ENCODE results near the gene SRSF12.

The SRSF12 gene

DNA sequence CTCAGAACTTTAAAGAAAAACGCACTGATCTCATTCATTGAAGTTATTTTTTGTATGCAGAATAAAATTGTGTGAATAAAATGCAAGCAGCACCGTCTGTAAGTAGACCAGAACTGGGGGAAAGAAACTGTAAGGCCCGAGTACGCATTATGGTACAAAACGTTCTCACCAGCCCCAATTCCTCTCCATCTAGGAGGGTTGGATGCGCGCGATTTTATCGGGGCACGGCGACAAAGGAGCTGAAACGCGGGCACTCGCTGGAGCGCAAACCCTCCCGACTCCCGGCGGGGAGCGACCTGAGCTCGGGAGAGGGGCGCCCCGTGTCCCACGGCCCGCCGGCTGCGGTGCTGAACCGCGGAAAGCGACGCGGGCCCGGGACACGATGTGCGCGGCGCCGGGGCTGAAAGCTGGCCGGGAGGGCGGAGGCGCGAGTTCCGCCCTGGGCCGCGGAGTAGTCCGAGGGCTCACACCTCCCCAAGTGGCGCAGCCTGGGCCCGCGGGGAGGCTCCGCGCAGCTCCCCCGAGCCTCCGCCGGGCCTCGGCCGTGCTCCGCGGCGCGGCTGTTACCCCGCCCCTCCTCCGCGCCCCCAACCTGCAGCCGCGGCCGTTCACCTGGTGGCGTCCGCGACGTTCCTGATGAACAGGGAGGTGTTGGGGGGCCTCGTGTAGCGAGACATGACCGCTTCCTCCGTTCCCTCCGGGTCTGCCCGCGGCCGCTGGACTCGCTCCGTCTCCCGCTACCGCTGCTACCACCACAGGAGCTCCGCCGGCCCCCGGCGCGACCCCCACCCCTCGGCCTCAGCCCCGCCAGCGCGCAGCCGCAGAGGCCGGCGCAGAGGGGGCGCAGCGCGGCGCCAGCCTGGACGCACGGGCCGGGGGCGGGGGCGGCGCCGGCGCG lies at the start of gene SRSF12:
Gene SRSF12, minus strand, starts transcription at position 861 of the 898 bp plus-strand sequence. Its CDS starts 184 bp downstream, at position 677.
- DNase-seq = peak; percentile 26

GRCh38 chr6:89162047-89162371 lies 44.1 kb upstream of the SRSF12 start:
- DNase-seq = no peak

DNA sequence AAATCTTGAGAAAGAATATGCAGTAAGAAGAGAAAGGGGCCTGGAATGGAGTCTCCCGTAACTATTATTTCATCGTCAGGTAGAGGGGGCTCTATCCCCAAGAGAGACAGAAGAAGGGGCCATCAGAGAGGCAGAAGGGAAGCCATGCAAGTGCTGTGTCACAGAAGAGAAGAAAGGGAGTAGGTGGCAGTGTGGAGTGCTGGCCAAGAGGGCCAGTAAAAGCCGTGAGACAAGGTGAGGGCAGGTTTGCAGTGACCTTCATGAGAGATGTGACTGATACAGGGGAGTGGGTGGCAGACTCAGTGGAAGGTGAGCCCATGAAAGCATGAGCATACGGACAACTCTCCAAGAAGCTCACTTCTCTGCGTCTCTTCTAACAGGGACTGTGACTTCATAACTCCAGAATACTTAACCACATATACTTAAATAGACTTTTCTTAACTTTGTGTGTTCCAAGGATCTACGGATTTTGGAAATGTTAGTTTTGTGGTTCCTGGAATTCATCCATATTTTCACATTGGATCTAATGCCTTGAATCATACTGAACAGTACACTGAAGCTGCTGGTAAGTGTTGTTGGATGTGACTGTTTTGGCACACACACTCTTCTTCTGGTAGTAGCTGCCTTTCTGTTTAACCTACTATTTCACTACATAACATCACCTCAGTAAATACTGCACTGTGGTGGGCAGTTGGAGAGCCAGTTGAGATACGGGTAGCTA lies 43.6 kb upstream of the SRSF12 start:
- no peak for DNase-seq

DNA sequence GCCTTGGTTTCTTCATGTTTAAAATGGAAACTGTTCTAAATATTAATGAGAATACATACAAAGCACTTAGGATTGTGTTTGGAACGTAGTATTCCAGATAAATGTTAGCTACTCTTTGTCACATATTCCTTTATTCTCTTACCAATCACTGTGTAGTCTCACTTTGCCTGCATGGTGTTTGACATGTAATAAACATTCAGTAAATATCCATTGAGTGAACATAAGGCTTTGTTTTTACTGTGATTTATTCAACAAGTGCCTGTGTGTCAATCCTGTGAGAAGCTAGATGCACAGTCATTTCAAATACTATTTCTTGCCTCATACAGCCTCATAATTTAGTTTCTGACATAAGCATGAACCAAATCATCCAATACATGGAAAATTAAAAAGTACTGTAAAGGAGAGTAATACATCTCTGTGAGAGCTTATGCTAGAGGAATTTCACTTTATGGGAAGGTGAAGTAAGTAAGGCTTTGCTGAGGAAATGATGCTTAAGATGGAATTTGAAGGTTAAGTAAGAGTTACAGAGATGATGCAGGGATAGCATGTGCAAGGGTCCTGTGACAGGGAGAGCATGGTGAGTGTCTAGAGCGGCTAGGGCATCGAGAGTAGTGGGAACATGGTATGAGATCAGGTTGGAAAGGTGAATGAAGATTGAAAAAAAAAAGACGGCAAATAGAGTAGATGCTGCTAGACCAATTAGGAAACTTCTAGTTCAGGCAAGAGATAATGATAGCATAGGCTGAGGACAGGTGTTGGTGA lies 42.6 kb upstream of the SRSF12 start:
- DNase-seq = no peak

DNA sequence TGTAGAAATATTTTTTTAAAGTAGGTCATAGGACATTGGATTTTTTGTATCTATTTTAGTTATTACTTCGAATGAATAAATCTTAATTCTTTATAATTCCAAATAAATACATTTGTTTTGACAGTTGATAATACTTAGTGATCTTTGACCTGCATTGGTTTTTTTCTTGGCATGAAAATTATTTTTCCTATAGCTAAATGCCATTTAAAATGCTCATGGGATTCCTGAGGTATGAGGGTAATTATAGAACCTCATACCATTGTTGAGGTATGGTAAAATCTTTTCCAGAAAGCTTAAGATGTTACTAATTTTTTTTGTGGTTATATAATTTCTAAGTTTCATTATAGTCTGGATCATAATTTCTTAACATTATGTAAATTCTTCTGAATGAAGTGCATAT lies 36.3 kb upstream of the SRSF12 start:
- no peak for DNase-seq

DNA sequence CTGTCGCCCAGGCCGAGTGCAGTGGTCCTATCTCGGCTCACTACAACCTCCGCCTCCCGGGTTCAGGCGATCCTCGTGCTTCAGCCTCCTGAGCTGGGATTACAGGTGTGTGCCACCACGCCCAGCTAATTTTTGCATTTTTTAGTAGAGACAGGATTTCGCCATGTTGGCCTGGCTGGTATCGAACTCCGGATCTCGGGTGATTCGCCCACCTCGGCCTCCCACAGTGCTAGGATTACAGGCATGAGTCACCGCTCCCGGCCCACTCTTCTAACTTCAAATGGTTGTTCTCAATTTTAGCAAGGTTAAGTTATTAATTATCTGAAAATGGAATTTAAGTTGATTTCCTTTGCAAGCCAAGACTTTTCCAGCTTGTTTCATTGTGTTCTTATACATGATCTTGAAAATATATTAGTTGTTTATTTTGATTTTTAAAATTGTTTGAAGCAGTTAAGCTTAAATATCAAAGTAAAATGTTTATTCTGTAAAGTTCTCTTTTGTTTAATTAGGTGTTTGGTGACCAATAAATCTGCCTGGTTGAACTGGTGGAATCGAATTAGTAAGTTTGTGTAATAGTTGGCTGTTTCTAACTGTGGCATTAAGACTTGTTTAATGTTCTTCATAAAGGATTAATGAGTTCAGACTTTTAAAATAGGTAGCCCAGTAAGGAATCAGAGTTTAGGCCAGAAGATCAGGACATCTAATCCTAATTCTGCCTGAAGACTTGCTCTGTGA lies 30.3 kb upstream of the SRSF12 start:
- DNase-seq = peak; percentile 30

- peak; percentile 28 for DNase-seq
These were observed 29.1 kb upstream of the SRSF12 start for GRCh38 chr6:89146718-89147700.

- DNase-seq = peak; percentile 66
These were observed 28.3 kb upstream of the SRSF12 start, which contains the start of gene PM20D2 for GRCh38 chr6:89145956-89146717. PM20D2 (plus strand) TSS chr6:89146055; CDS start chr6:89146145, 90 bp downstream.

DNA sequence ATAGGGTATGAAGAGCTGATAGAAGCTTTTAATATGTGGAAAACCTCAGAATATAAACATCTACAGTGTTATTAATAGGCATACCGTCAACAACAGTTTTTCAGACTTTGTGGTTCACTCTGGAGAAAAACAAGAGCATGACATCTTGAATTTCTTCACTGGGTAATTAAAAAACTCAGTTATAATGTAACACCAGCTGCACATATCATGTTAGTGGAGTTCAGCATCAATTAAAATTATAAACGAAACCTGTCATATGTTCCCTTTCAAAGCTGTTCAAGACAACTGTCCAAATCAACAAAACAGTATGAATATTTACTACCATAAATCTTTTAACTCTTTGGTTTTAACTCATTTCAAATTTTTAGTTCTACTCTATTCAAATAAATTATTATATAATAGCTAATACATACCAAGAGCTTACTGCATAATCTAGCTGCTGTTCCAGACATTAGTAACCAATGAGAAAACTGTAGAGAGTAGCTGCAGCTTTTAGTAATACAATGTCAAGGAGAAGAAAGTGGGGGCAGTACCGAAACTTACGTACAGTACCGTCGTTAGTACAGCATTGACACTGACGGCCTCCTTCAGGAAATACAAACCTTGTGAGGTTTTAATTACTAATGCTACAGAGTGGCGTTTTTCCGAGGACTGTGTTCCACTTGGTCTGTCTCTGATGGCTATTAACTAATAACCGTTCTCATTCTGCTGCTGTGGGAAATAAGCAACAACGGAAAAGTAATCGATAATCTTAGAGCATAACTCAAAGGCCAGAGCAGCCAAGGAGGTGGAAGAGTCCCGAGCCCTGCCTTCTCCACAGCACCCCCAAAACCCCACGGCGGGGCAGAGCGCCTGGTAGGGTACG lies 27.5 kb upstream of the SRSF12 start:
- peak; percentile 52 for DNase-seq

- DNase-seq = no peak
These were observed 26.6 kb upstream of the SRSF12 start for GRCh38 chr6:89144354-89144906.

- no peak for DNase-seq
These were observed 22.7 kb upstream of the SRSF12 start for GRCh38 chr6:89140347-89141156.

DNA sequence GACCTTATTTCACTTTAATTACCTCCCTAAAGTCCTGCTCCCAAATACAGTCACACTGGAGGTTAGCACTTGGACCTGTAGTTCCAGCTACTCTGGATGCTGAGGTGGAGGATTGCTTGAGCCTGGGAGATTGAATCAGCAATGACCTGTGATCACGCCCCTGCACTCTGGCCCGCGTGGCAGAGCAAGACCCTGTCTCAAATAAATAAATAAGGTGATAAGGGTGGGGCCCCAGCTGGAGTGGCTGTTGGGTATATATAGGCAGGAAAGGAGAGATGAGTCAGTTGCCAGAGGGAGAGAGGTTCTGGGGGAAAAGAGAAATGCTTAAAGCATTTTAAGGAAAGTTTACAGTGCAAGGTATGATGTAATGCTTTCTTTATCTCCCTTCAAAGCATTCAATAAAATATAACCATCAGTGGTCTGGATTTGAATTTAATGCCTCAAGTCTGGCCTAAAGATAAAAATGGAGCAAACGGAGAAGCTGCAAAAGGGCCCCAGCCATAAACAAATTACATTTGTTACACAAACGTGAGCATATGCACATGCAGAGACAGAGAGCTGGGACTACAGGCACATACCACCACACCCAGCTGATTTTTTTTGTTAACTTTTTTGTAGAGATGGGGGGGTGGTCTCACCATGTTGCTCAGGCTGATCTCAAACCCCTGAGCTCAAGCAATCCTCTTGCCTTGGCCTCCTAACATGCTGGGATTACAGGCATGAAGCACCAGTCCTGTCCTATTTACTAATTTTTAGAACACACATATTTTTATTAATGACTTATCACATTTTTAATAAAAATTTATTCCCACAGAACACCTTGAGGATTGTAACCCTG lies 21.9 kb upstream of the SRSF12 start:
- DNase-seq = no peak

DNA sequence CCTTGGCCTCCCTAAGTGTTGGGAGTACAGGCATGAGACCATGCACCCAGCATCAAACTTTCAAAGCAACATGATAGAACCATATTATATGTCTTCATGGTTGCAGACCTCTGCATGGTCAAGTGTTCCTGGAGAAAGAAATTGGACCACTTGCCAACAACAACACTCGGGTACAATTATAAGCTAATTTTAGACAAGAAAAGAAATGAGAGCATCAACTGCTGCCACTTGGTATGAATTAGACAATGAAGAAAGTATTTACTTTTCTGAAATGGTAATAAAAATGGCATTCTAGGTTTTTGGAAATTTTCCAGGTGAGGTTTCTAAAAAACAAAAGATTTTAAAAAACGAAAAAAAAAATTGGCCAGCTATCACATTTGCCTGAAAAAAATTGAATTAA lies 20.3 kb upstream of the SRSF12 start:
- DNase-seq = no peak

DNA sequence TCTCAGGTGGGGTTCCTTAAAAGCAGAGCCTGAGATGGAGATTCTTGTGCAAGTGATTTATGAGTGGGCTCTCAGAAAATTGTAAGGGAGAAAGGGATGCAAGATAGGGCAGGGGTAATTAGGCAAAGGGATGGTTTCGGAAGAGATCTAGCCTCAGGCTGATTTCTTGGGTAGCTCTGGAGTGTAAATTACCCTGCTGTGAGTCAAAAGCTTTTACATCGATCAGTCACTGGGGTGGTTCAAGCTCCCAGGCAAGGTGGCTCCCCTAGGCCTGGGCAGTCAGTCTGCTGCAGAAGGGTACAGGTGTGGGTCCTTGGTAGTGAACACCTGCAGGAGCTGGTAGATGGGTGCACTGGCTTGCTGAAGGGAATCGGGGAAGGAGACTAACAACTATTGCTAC lies 16.9 kb upstream of the SRSF12 start:
- DNase-seq = no peak

DNA sequence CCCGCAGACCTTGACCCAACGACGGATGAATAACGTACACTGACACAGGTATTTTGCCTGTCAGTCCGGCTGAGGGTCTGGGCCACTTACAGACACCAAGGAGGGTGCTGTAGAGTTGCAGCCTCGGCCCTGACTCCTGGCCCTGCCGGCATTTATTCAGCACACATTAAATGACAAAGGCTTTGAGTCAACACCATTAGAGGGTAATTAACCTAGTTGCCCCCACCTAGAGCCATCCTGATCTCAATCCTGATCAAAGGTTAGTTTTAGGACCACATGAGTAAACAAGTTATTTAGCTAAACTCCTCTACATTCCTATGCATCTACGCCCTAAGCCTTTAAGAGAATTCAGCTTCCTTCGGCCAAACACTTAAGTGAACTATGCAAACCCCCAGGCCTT lies 16.1 kb upstream of the SRSF12 start:
- DNase-seq = no peak

DNA sequence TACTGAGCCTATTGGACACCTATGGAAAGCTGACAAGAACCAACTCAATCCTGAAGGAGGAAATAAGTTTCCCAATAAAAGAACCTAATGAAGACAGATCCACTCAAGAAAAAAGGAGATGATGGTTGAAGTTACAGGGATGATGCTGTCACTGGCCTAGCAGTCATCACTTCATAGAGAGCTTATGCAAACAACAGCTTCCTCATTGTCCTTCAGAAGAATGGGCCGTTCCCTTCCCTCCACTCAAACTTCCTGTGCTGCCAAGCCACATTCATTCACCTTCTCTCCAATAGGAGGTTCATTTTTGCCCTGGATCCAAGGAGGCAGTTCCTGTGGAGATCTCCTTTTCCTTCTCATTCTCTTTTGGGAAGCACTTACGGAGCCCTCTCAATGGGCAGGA lies 14.2 kb upstream of the SRSF12 start:
- DNase-seq = no peak

DNA sequence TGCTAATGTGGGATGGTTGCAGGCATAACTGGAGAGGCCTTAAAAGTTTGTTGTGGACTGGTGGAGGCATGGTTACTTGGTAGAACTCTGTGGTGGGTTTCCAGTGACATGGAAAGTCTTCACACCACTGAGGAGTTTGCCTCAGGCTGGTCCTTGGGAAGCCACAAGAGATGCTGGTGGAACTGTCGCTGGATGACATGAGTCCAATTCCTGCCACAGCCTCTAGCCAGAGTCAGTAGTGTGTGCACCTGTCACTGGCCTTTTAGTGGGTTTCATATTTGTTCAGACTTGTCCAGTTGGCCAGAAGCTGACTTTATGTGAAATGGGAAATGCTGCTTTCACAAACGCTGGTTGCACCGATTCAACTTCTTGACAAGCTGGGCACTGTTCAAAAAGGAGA lies 13.7 kb upstream of the SRSF12 start:
- DNase-seq = no peak
